Smooth muscle cell (in vitro differentiated cells): ENCODE results near the gene FANCD2OS. TPM values are rescaled to one million over a fixed set of nuclear protein-coding genes. Genes with fewer than 3 reads are reported as not detected.

ENCODE experiments used
- DNase-seq: peaks from one replicate; lab custom pipeline; 2025; ENCODE audit not compliant: unreplicated experiment; lab: John Stamatoyannopoulos, UW
- H2AFZ ChIP-seq: fragments of 200-600 bp; sonication (generic); 2 replicates; pipeline ENCODE4 v1.6.0; 2016; ENCODE audit warnings: antibody characterized with exemption, low read depth, mild to moderate bottlenecking
- H3F3A ChIP-seq: fragments of 200-600 bp; sonication (generic); 2 replicates; pipeline ENCODE4 v1.6.0; 2017; ENCODE audit warnings: antibody characterized with exemption, low read depth
- H3K27ac ChIP-seq: fragments of 200-600 bp; sonication (generic); 2 replicates; pipeline ENCODE4 v1.5.1; 2016; ENCODE audit warnings: low read depth, mild to moderate bottlenecking
- H3K27me3 ChIP-seq: fragments of 200-600 bp; sonication (generic); 2 replicates; pipeline ENCODE4 v1.6.1; 2016; ENCODE audit warnings: low read depth, mild to moderate bottlenecking
- H3K36me3 ChIP-seq: fragments of 200-600 bp; sonication (generic); 2 replicates; pipeline ENCODE4 v1.5.1; 2016; ENCODE audit warnings: low read depth
- H3K4me1 ChIP-seq: fragments of 200-600 bp; sonication (generic); 2 replicates; pipeline ENCODE4 v1.5.1; 2016; ENCODE audit warnings: low read depth
- H3K4me2 ChIP-seq: fragments of 200-600 bp; sonication (generic); 2 replicates; pipeline ENCODE4 v1.6.0; 2016; ENCODE audit warnings: mild to moderate bottlenecking
- H3K4me3 ChIP-seq: fragments of 200-600 bp; sonication (generic); 2 replicates; pipeline ENCODE4 v1.5.1; 2016; ENCODE audit warnings: mild to moderate bottlenecking
- H3K79me2 ChIP-seq: fragments of 200-600 bp; sonication (generic); 2 replicates; pipeline ENCODE4 v1.6.0; 2016; ENCODE audit warnings: low read depth, mild to moderate bottlenecking
- H3K9ac ChIP-seq: fragments of 200-600 bp; sonication (generic); 2 replicates; pipeline ENCODE4 v1.6.0; 2016; ENCODE audit warnings: low read depth
- H3K9me3 ChIP-seq: fragments of 200-600 bp; sonication (generic); replicated peaks from 2 replicates; pipeline ENCODE4 v1.5.1; 2016; ENCODE audit warnings: low read depth
- H4K20me1 ChIP-seq: fragments of 200-600 bp; sonication (generic); 2 replicates; pipeline ENCODE4 v1.6.0; 2016; ENCODE audit warnings: low read depth
- CTCF ChIP-seq: fragments of 200-600 bp; sonication (generic); IDR thresholded peaks from 2 replicates; pipeline ENCODE4 v1.5.1; 2017; ENCODE audit warnings: borderline replicate concordance, mild to moderate bottlenecking, antibody characterized with exemption; ENCODE audit not compliant: insufficient read depth, poor library complexity, severe bottlenecking
- WGBS: methylation state at CpG from one replicate; pipeline ENCODE4 v1.1.7; 2016; ENCODE audit warnings: low lambda C conversion rate; 5-methylcytosine and 5-hydroxymethylcytosine counted together
- polyA plus RNA-seq: library from polyadenylated mRNA; unstranded; fragments of >200 nt; fragmentation: Nextera tagmentation; extraction: Ambion mirVana; gene quantifications from 2 replicates; pipeline ENCODE4 v1.2.1, GENCODE V29; 2016
- total RNA-seq: library from RNA; depleted of rRNA; stranded (reverse); fragments of >200 nt; gene quantifications from 2 replicates; pipeline ENCODE4 v1.2.3, GENCODE V29; 2014

The FANCD2OS gene
- total and polyA plus RNA-seq, 2 experiments from 2014 or later = not detected

GRCh38 chr3:10090179-10090578 is 17.9 kb downstream of the FANCD2OS start:
- Histone ChIP-seq H3K9ac (no peak overlapping the region), H3K27me3 (no peaks in the 10 kb centered on the region), H3F3A (no peaks in the 10 kb centered on the region), H3K36me3 (no peaks in the 10 kb centered on the region), H3K9me3 (no peaks in the 10 kb centered on the region), H3K79me2 (no peaks in the 10 kb centered on the region), H4K20me1 (no peaks in the 10 kb centered on the region), H3K4me1 (no peaks in the 10 kb centered on the region), H3K4me2 (no peak overlapping the region), H3K4me3 (no peak overlapping the region), H3K27ac (no peak overlapping the region), H2AFZ (no peak overlapping the region)
- DNase-seq = no peak
- WGBS = 96% methylated on average over 6 of the region's 6 CpGs
- TF ChIP-seq CTCF = no peak

GRCh38 chr3:10088256-10088655 is 19.8 kb downstream of the FANCD2OS start:
- Histone ChIP-seq H3K4me3 (no peak overlapping the region), H3K36me3 (no peaks in the 10 kb centered on the region), H3K4me1 (no peaks in the 10 kb centered on the region), H3K27ac (peak overlapping the region; percentile 18), H3F3A (no peaks in the 10 kb centered on the region), H2AFZ (no peak overlapping the region), H3K79me2 (no peaks in the 10 kb centered on the region), H4K20me1 (no peaks in the 10 kb centered on the region), H3K4me2 (no peak overlapping the region), H3K9me3 (no peaks in the 10 kb centered on the region), H3K9ac (no peak overlapping the region), H3K27me3 (no peaks in the 10 kb centered on the region)
- no peak for DNase-seq
- 83% methylated on average over 4 of the region's 4 CpGs for WGBS
- no peak for TF ChIP-seq CTCF

GRCh38 chr3:10085738-10086137 is 22.3 kb downstream of the FANCD2OS start:
- no peaks in the 10 kb centered on the region for H3K9me3 ChIP-seq
- no peaks in the 10 kb centered on the region for H3K36me3 ChIP-seq
- no peaks in the 10 kb centered on the region for H3K27me3 ChIP-seq
- H2AFZ ChIP-seq = no peak overlapping the region
- H3K27ac ChIP-seq = peak overlapping the region; percentile 80
- 77% methylated on average over 1 of the region's 1 CpG for WGBS
- H3K4me1 ChIP-seq = no peaks in the 10 kb centered on the region
- H3K9ac ChIP-seq = peak overlapping the region; percentile 51
- no peak for DNase-seq
- no peaks in the 10 kb centered on the region for H4K20me1 ChIP-seq
- H3K4me2 ChIP-seq = peak overlapping the region; percentile 17
- TF ChIP-seq CTCF = no peak
- H3F3A ChIP-seq = no peaks in the 10 kb centered on the region
- H3K4me3 ChIP-seq = no peak overlapping the region
- H3K79me2 ChIP-seq = no peaks in the 10 kb centered on the region

- no peak for TF ChIP-seq CTCF
- H3K27ac ChIP-seq = no peak overlapping the region
- H3K36me3 ChIP-seq = no peaks in the 10 kb centered on the region
- no peaks in the 10 kb centered on the region for H3F3A ChIP-seq
- H3K4me1 ChIP-seq = no peaks in the 10 kb centered on the region
- H3K4me2 ChIP-seq = no peak overlapping the region
- H3K27me3 ChIP-seq = no peaks in the 10 kb centered on the region
- WGBS = 98% methylated on average over 4 of the region's 4 CpGs
- no peak for DNase-seq
- H3K9ac ChIP-seq = no peak overlapping the region
- no peak overlapping the region for H3K4me3 ChIP-seq
- no peak overlapping the region for H2AFZ ChIP-seq
- H4K20me1 ChIP-seq = no peaks in the 10 kb centered on the region
- H3K79me2 ChIP-seq = no peaks in the 10 kb centered on the region
- H3K9me3 ChIP-seq = no peaks in the 10 kb centered on the region
Measured at GRCh38 chr3:10081871-10082270, 26.2 kb downstream of the FANCD2OS start.
